CD8-positive, alpha-beta memory T cell (primary cell): Measurements from ENCODE around the gene EIF6. TPM values are rescaled to one million over a fixed set of nuclear protein-coding genes. Genes with fewer than 3 reads are reported as not detected.

Experiments used
- CTCF ChIA-PET: fragments of 350-600 bp; sonication (Branson Sonifier 250); formaldehyde crosslinking; loops from one replicate; lab custom pipeline; 2021; ENCODE audit warnings: antibody characterized with exemption; lab: Charles Lee
- POLR2A ChIA-PET: fragments of 350-600 bp; sonication (Branson Sonifier 250); formaldehyde crosslinking; loops from one replicate; lab custom pipeline; 2021; ENCODE audit warnings: antibody characterized with exemption; lab: Charles Lee
- DNase-seq, 5 donors: peaks; one replicate each; pipeline versions ENCODE4 v3.0.0 to v3.0.0-alpha.2; 2020 to 2022; ENCODE audit warnings: mixed read lengths in 1 of 5
- H3K27ac ChIP-seq: one replicate; pipeline ENCODE4 v1.7.0; 2013; ENCODE audit warnings: low read depth, mild to moderate bottlenecking, low read length, moderate library complexity
- H3K27me3 ChIP-seq: 2 replicates; pipeline ENCODE4 v1.7.0; 2013; ENCODE audit warnings: low read length, mild to moderate bottlenecking; ENCODE audit not compliant: insufficient read depth, poor library complexity, severe bottlenecking
- H3K36me3 ChIP-seq: 2 replicates; pipeline ENCODE4 v1.7.0; 2013; ENCODE audit warnings: mild to moderate bottlenecking, low read length, moderate library complexity; ENCODE audit not compliant: insufficient read depth
- H3K4me1 ChIP-seq: 2 replicates; pipeline ENCODE4 v1.7.0; 2013; ENCODE audit warnings: mild to moderate bottlenecking, low read length, moderate library complexity; ENCODE audit not compliant: insufficient read depth
- H3K4me3 ChIP-seq: 2 replicates; pipeline ENCODE4 v1.7.0; 2013; ENCODE audit warnings: mild to moderate bottlenecking, low read length
- H3K9me3 ChIP-seq: 2 replicates; pipeline ENCODE4 v1.7.0; 2013; ENCODE audit warnings: mild to moderate bottlenecking, low read length
- H3K27ac Mint-ChIP-seq, 8 donors: one replicate each; pipeline ENCODE4 v1.8.0; 2020 to 2021; ENCODE audit warnings: mixed read lengths in 8 of 8, mild to moderate bottlenecking in 6 of 8, inconsistent platforms in 3 of 8, moderate library complexity in 3 of 8
- H3K27me3 Mint-ChIP-seq, 2 donors: one replicate each; pipeline ENCODE4 v1.8.0; 2020 to 2021; ENCODE audit warnings: mixed read lengths in 2 of 2, mild to moderate bottlenecking in 1 of 2, moderate library complexity in 1 of 2
- H3K36me3 Mint-ChIP-seq, 3 donors: one replicate each; pipeline ENCODE4 v1.8.0; 2020 to 2021; ENCODE audit warnings: mixed read lengths in 3 of 3, inconsistent platforms in 1 of 3, mild to moderate bottlenecking in 1 of 3
- H3K4me1 Mint-ChIP-seq, 3 donors: one replicate each; pipeline ENCODE4 v1.8.0; 2020 to 2021; ENCODE audit warnings: mixed read lengths in 3 of 3, inconsistent platforms in 1 of 3, mild to moderate bottlenecking in 1 of 3
- H3K4me3 Mint-ChIP-seq, 7 donors: one replicate each; pipeline ENCODE4 v1.8.0; 2020 to 2021; ENCODE audit warnings: mixed read lengths in 7 of 7, mild to moderate bottlenecking in 6 of 7, moderate library complexity in 4 of 7, inconsistent platforms in 2 of 7
- H3K9me3 Mint-ChIP-seq, 5 donors: one replicate each; pipeline ENCODE4 v1.8.0; 2020 to 2022; ENCODE audit warnings: mixed read lengths in 5 of 5, mild to moderate bottlenecking in 3 of 5, moderate library complexity in 2 of 5, inconsistent platforms in 1 of 5
- polyA plus RNA-seq: library from polyadenylated mRNA; unstranded; fragments of 300-500 nt; fragmentation: Illumina TruSeq; gene quantifications from one replicate; pipeline ENCODE4 v1.2.3, GENCODE V29; 2021
- total RNA-seq, 2 experiments: library from RNA; stranded (reverse); gene quantifications; one replicate each; pipeline ENCODE4 v1.2.3, GENCODE V29; 2021

Gene EIF6
- total and polyA plus RNA-seq, 3 experiments from 2014 or later, result 171 to 207 (median 204) TPM

GRCh38 chr20:35290887-35291417 lies 6.4 kb upstream of the EIF6 start:
- CTCF ChIA-PET, result interaction anchor here (1.1 to 1.9 kb wide), 2 partner anchors 13 to 144 kb away, joined by 3 to 8 read pairs; no protein-coding TSS in a partner anchor
- DNase-seq, result no peak
- H3K4me1 ChIP-seq, result no peaks in the 10 kb centered on the region

DNA sequence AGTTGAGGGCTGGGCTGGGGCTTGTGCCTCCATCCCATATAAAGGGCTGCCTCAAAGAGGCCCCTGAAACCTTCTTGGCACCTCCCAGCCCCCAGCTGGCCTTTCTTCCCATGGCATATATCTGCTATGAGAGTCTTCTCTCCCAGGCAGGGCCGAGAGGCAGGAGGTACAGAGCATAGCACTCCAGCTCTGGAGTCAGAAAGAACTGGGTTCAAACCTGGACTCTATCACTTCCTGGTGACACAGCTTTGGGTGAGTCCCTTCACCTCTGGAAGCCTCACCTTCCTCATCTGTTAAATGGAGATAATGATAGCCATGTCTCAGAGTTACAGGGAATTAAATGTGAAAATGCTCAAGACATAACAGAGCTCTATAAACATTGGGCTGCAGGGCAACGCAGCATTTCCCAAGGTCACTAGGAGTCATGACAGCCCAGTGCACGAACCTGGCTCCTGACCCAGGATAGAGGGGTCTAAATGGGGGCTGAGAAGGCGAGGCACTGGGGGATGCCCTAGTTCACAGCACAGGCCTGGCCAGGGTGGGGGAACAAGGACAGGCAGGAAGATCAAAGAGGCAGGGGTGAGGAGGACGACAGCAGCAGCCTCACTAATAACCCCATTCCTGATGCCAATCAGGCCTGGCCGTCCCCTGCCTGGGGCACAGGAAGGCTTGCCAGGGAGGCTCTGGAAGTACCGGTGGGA lies 5.8 kb upstream of the EIF6 start:
- no peak for DNase-seq
- peak overlapping the region in 1 of 7 donors; percentile 61 for H3K4me3 Mint-ChIP-seq
- no peaks in the 10 kb centered on the region for H3K36me3 ChIP-seq
- H3K27me3 ChIP-seq, result no peaks in the 10 kb centered on the region
- no peaks in the 10 kb centered on the region for H3K9me3 ChIP-seq
- H3K4me3 ChIP-seq, result no peak overlapping the region
- H3K4me1 ChIP-seq, result no peaks in the 10 kb centered on the region
- H3K27ac ChIP-seq, result no peak overlapping the region
- peaks cover 0 to 8% (median 7%) of the 10 kb centered on the region in 3 donors for H3K4me1 Mint-ChIP-seq
- POLR2A ChIA-PET, result no interaction called here
- H3K36me3 Mint-ChIP-seq, result no peaks in the 10 kb centered on the region
- no peaks in the 10 kb centered on the region for H3K9me3 Mint-ChIP-seq
- CTCF ChIA-PET, result interaction anchor here (1.9 to 2.6 kb wide), 2 partner anchors 14 kb away, joined by 8 to 11 read pairs; no protein-coding TSS in a partner anchor
- no peak overlapping the region for H3K27ac Mint-ChIP-seq
- peaks cover 0 to 20% of the 10 kb centered on the region in 2 donors for H3K27me3 Mint-ChIP-seq

More at GRCh38 chr20:35290887-35291417, 6.4 kb upstream of the EIF6 start:
- H3K36me3 Mint-ChIP-seq, result no peaks in the 10 kb centered on the region
- H3K4me3 ChIP-seq, result no peak overlapping the region
- POLR2A ChIA-PET, result no interaction called here
- no peak overlapping the region for H3K4me3 Mint-ChIP-seq
- H3K27ac Mint-ChIP-seq, result no peak overlapping the region
- no peaks in the 10 kb centered on the region for H3K9me3 Mint-ChIP-seq
- H3K9me3 ChIP-seq, result no peaks in the 10 kb centered on the region
- H3K27ac ChIP-seq, result no peak overlapping the region
- no peaks in the 10 kb centered on the region for H3K36me3 ChIP-seq
- peaks cover 0 to 2% (median 2%) of the 10 kb centered on the region in 3 donors for H3K4me1 Mint-ChIP-seq
- no peaks in the 10 kb centered on the region for H3K27me3 ChIP-seq
- peaks cover 0 to 25% of the 10 kb centered on the region in 2 donors for H3K27me3 Mint-ChIP-seq

- H3K27me3 ChIP-seq, result no peaks in the 10 kb centered on the region
- H3K9me3 ChIP-seq, result no peaks in the 10 kb centered on the region
- H3K4me3 ChIP-seq, result no peak overlapping the region
- CTCF ChIA-PET, result interaction anchor here (2.6 kb wide), 1 partner anchor 16 kb away, joined by 11 read pairs; no protein-coding TSS in a partner anchor
- H3K9me3 Mint-ChIP-seq, result no peaks in the 10 kb centered on the region
- H3K4me1 Mint-ChIP-seq, result peaks cover 12 to 24% (median 19%) of the 10 kb centered on the region in 3 donors
- H3K27me3 Mint-ChIP-seq, result peaks cover 0 to 6% of the 10 kb centered on the region in 2 donors
- no peak overlapping the region for H3K27ac ChIP-seq
- peak overlapping the region in 1 of 8 donors; percentile 29 for H3K27ac Mint-ChIP-seq
- POLR2A ChIA-PET, result interaction anchor here (0.7 to 1.5 kb wide), 2 partner anchors 10 to 161 kb away, joined by 3 read pairs; partner anchors contain the start of gene MMP24OS
- no peaks in the 10 kb centered on the region for H3K36me3 ChIP-seq
- H3K36me3 Mint-ChIP-seq, result peaks cover 0 to 10% (median 0%) of the 10 kb centered on the region in 3 donors
- no peak for DNase-seq
- peak overlapping the region in 1 of 7 donors; percentile 48 for H3K4me3 Mint-ChIP-seq
- peaks cover 11% of the 10 kb centered on the region for H3K4me1 ChIP-seq
Measured at GRCh38 chr20:35288325-35289060, 3.9 kb upstream of the EIF6 start.

GRCh38 chr20:35287509-35288324 lies 3.1 kb upstream of the EIF6 start:
- H3K27me3 Mint-ChIP-seq, result peaks cover 0 to 3% of the 10 kb centered on the region in 2 donors
- peaks cover 14% of the 10 kb centered on the region for H3K4me1 ChIP-seq
- H3K9me3 Mint-ChIP-seq, result no peaks in the 10 kb centered on the region
- H3K36me3 Mint-ChIP-seq, result peaks cover 0 to 13% (median 3%) of the 10 kb centered on the region in 3 donors
- no peak overlapping the region for H3K27ac Mint-ChIP-seq
- no peak overlapping the region for H3K4me3 ChIP-seq
- no peak for DNase-seq
- POLR2A ChIA-PET, result interaction anchor here (0.5 to 1.5 kb wide), 2 partner anchors 10 to 23 kb away, joined by 3 read pairs; partner anchors contain the start of gene MMP24OS
- peak overlapping the region in 1 of 7 donors; percentile 48 for H3K4me3 Mint-ChIP-seq
- H3K27me3 ChIP-seq, result no peaks in the 10 kb centered on the region
- no peaks in the 10 kb centered on the region for H3K9me3 ChIP-seq
- H3K4me1 Mint-ChIP-seq, result peaks cover 19 to 31% (median 23%) of the 10 kb centered on the region in 3 donors
- H3K27ac ChIP-seq, result no peak overlapping the region
- no peaks in the 10 kb centered on the region for H3K36me3 ChIP-seq
- CTCF ChIA-PET, result interaction anchor here (2.6 kb wide), 1 partner anchor 17 kb away, joined by 11 read pairs; no protein-coding TSS in a partner anchor

DNA sequence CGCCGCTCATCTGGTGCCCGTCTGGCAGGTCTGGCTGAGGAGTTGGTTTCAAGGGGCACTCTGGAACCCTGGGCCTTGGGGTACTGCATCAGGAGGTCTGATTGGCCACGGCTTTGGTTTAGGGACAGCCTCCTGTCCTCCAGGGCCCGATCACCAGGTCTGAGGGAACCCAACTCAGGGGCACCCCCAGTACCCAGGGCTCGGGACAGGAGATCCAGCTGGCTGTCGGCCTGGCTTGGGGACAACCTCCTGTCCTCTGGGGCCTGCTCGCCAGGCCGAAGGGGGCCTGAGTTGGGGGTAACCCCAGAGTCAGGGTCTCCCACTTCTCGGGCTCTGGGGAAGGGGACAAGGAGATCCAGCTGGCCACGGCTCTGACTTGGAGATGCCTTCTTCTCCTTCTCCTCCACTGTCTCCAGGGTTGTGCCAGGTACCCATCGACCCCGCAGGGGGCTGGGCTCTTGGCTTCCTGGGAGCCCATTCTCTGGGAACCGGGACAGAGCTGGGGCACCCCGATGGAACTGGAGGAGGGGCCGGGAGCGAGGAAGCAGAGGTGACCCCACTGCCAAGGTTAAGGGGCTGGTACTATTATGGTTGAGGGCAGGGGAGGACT lies 2.4 kb upstream of the EIF6 start:
- H3K27ac Mint-ChIP-seq, result no peak overlapping the region
- H3K4me3 Mint-ChIP-seq, result peak overlapping the region in 1 of 7 donors; percentile 34
- H3K4me1 Mint-ChIP-seq, result peaks cover 22 to 36% (median 27%) of the 10 kb centered on the region in 3 donors
- Histone ChIP-seq H3K9me3 (no peaks in the 10 kb centered on the region), H3K36me3 (no peaks in the 10 kb centered on the region), H3K4me3 (no peak overlapping the region), H3K27me3 (no peaks in the 10 kb centered on the region), H3K4me1 (peaks cover 14% of the 10 kb centered on the region), H3K27ac (no peak overlapping the region)
- H3K9me3 Mint-ChIP-seq, result no peaks in the 10 kb centered on the region
- no peak for DNase-seq
- CTCF ChIA-PET, result no interaction called here
- POLR2A ChIA-PET, result no interaction called here
- H3K27me3 Mint-ChIP-seq, result peaks cover 0 to under 1% of the 10 kb centered on the region in 2 donors
- H3K36me3 Mint-ChIP-seq, result peaks cover 0 to 18% (median 6%) of the 10 kb centered on the region in 3 donors

DNA sequence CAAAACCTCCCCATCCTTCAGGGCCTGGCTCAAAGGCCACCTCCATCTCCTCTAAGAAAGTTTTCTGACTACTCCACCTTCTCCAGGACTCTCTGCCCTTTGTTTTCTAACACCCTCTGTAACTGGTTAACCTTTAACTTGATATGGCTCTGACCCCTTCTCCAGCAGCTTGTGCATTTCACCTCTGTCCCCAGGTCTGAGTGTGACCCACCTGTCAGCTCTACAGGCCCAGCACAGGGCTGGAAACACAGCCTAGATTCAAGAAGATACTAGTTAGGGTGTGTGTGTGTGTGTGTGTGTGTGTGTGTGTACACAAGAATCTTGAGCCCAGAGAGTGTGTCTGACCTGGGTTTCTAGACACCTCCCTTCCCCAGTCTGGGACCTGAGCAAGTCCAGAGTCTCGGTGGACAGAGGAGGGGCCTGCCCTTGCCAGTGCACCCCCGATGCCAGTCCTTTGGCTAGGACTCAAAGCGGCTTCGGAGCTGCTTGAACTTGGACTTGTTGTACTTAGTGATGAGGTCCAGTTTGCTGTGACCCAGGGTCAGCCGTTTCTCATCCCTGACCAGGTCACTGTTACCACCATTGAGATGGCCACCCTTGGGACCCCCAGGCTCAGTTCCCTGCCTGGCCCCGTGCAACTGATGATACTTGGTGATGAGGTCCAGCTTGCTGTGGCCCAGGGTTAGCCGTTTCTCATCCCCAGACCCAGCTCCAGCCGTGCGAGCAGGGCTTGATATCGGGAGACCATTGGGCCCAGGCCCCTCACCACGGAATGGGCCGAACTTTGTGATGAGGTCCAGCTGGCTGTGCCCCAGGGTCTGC lies 1.7 kb upstream of the EIF6 start:
- ChIA-PET CTCF (no interaction called here), POLR2A (no interaction called here)
- Histone ChIP-seq H3K4me1 (peaks cover 14% of the 10 kb centered on the region), H3K9me3 (no peaks in the 10 kb centered on the region), H3K36me3 (no peaks in the 10 kb centered on the region), H3K27ac (no peak overlapping the region), H3K27me3 (no peaks in the 10 kb centered on the region), H3K4me3 (no peak overlapping the region)
- peaks cover 0 to 25% (median 6%) of the 10 kb centered on the region in 3 donors for H3K36me3 Mint-ChIP-seq
- H3K27ac Mint-ChIP-seq, result peak overlapping the region; percentile 20 to 93 (median 82)
- peak overlapping the region; percentile 87 to 98 (median 90) for H3K4me3 Mint-ChIP-seq
- peaks cover 22 to 41% (median 27%) of the 10 kb centered on the region in 3 donors for H3K4me1 Mint-ChIP-seq
- H3K27me3 Mint-ChIP-seq, result peaks cover 0 to 1% of the 10 kb centered on the region in 2 donors
- no peak for DNase-seq
- no peaks in the 10 kb centered on the region for H3K9me3 Mint-ChIP-seq
